NCI-H82 (cell line): ENCODE results near the gene LAMC2.
"Not testable (repeated sequence)": the region's sequence is repeated elsewhere in the genome, so short reads cannot be mapped to it uniquely, and the experiment has no call there.

Experiments used
- DNase-seq: peaks from one replicate; lab custom pipeline; 2025; lab: John Stamatoyannopoulos, UW

LAMC2 gene

GRCh38 chr1:183185941-183186490 lies at the start of gene LAMC2:
LAMC2 (plus strand) TSS chr1:183186264; CDS start chr1:183186353, 89 bp downstream.
- DNase-seq, result no peak

GRCh38 chr1:183137782-183138181 lies 48.3 kb upstream of the LAMC2 start:
- DNase-seq, result no peak

- no peak for DNase-seq
These were observed 47.8 kb upstream of the LAMC2 start for GRCh38 chr1:183138301-183138700.

- no peak for DNase-seq
These were observed 46.7 kb upstream of the LAMC2 start for GRCh38 chr1:183139281-183139942.

GRCh38 chr1:183140633-183141032 lies 45.4 kb upstream of the LAMC2 start:
- no peak for DNase-seq

GRCh38 chr1:183142171-183142570 lies 43.9 kb upstream of the LAMC2 start:
- DNase-seq, result no peak

GRCh38 chr1:183143576-183144315 lies 42.3 kb upstream of the LAMC2 start:
- no peak for DNase-seq

GRCh38 chr1:183144752-183145151 lies 41.3 kb upstream of the LAMC2 start:
- no peak for DNase-seq

- DNase-seq, result no peak
These were observed 38.3 kb upstream of the LAMC2 start for GRCh38 chr1:183147735-183148134.

- DNase-seq, result peak; percentile 42
These were observed 37.5 kb upstream of the LAMC2 start for GRCh38 chr1:183148599-183148998.

GRCh38 chr1:183149273-183149672 lies 36.8 kb upstream of the LAMC2 start:
- no peak for DNase-seq

GRCh38 chr1:183150032-183150431 lies 36.0 kb upstream of the LAMC2 start:
- DNase-seq, result not testable (repeated sequence)

- DNase-seq, result no peak
These were observed 35.6 kb upstream of the LAMC2 start for GRCh38 chr1:183150445-183150844.

GRCh38 chr1:183152180-183152579 lies 33.9 kb upstream of the LAMC2 start:
- DNase-seq, result no peak

GRCh38 chr1:183155939-183156338 lies 30.1 kb upstream of the LAMC2 start:
- no peak for DNase-seq

GRCh38 chr1:183159960-183160359 lies 26.1 kb upstream of the LAMC2 start:
- no peak for DNase-seq

GRCh38 chr1:183161391-183161790 lies 24.7 kb upstream of the LAMC2 start:
- no peak for DNase-seq

GRCh38 chr1:183163316-183163715 lies 22.7 kb upstream of the LAMC2 start:
- no peak for DNase-seq

GRCh38 chr1:183164340-183164739 lies 21.7 kb upstream of the LAMC2 start:
- no peak for DNase-seq

GRCh38 chr1:183164963-183165362 lies 21.1 kb upstream of the LAMC2 start:
- DNase-seq, result no peak

GRCh38 chr1:183165456-183165855 lies 20.6 kb upstream of the LAMC2 start:
- no peak for DNase-seq

GRCh38 chr1:183166454-183166853 lies 19.6 kb upstream of the LAMC2 start:
- no peak for DNase-seq

- DNase-seq, result no peak
These were observed 18.4 kb upstream of the LAMC2 start for GRCh38 chr1:183167676-183168075.
